ENCODE data around the gene DHPS.
"Not testable (repeated sequence)": the region's sequence is repeated elsewhere in the genome, so short reads cannot be mapped to it uniquely, and the experiment has no call there.

DHPS gene

GRCh38 chr19:12698138-12698537, 16.5 kb upstream of the DHPS start:
- H4K91ac ChIP-seq (ENCODE audit: low read depth, low read length, poor library complexity) = no peak overlapping the region
- H3K9ac ChIP-seq (ENCODE audit: low read depth, low read length, poor library complexity) = no peak overlapping the region
- no peak overlapping the region for H2BK5ac ChIP-seq (ENCODE audit: low read length)
- H4K8ac ChIP-seq (ENCODE audit: low read depth, low read length) = no peak overlapping the region
- H2AFZ ChIP-seq (ENCODE audit: low read length) = no peak overlapping the region
- no peak overlapping the region for H3K18ac ChIP-seq (ENCODE audit: low read length)
- no peak overlapping the region for H3K4me2 ChIP-seq (ENCODE audit: insufficient read depth, low read length, poor library complexity, severe bottlenecking)
- no peak overlapping the region for H3K27ac ChIP-seq (replicated peaks; ENCODE audit: low read length)
- no peak overlapping the region for H3K23ac ChIP-seq (ENCODE audit: low read depth, low read length, poor library complexity)
- no peak overlapping the region for H3K4ac ChIP-seq (ENCODE audit: low read length)
- H2AK5ac ChIP-seq (ENCODE audit: low read depth, low read length) = no peak overlapping the region
- H2BK120ac ChIP-seq (ENCODE audit: low read depth, low read length) = no peak overlapping the region
- WGBS, 2 donors (ENCODE audit: extremely low coverage in 2 of 2, insufficient read length in 2 of 2, insufficient replicate concordance in 1 of 2) = no CpG with 5 or more reads among the region's 6 CpGs
- H3K27me3 ChIP-seq (ENCODE audit: control insufficient read depth in 3 of 3, insufficient read depth in 3 of 3, low read depth in 1 of 3, low read length in 3 of 3) = no peaks in the 10 kb centered on the region
- peaks cover 8% of the 10 kb centered on the region for H3K79me1 ChIP-seq (ENCODE audit: low read depth, low read length)
- H3K9me3 ChIP-seq (replicated peaks in 1 of 2; ENCODE audit: control insufficient read depth in 2 of 2, insufficient read depth in 1 of 2, low read depth in 1 of 2, low read length in 2 of 2) = no peaks in the 10 kb centered on the region
- H3K4me3 ChIP-seq (ENCODE audit: low read length in 2 of 2) = no peak overlapping the region
- no peak overlapping the region for H3K14ac ChIP-seq (ENCODE audit: low read length)
- peaks cover 3 to 5% of the 10 kb centered on the region in 2 donors for H3K4me1 ChIP-seq (ENCODE audit: control insufficient read depth in 2 of 2, insufficient read depth in 1 of 2, low read depth in 1 of 2, low read length in 2 of 2)
- DNase-seq (ENCODE audit: low spot score) = no peak
- H2BK12ac ChIP-seq (ENCODE audit: low read length) = no peak overlapping the region
- no peak overlapping the region for H2BK15ac ChIP-seq (ENCODE audit: low read length)
- peaks cover 36 to 51% of the 10 kb centered on the region in 2 donors for H3K36me3 ChIP-seq (replicated peaks in 1 of 2; ENCODE audit: control insufficient read depth in 2 of 2, insufficient read depth in 2 of 2, low read length in 2 of 2)

- WGBS, 2 donors (ENCODE audit: extremely low coverage in 2 of 2, insufficient read length in 2 of 2, insufficient replicate concordance in 1 of 2) = no CpG with 5 or more reads among the region's 22 CpGs
- H3K27ac ChIP-seq (replicated peaks; ENCODE audit: low read length); H3K79me1 ChIP-seq (ENCODE audit: low read depth, low read length); H3K14ac ChIP-seq (ENCODE audit: low read length); H2BK5ac ChIP-seq (ENCODE audit: low read length); H2BK15ac ChIP-seq (ENCODE audit: low read length); H3K27me3 ChIP-seq (ENCODE audit: control insufficient read depth in 3 of 3, insufficient read depth in 3 of 3, low read depth in 1 of 3, low read length in 3 of 3); H4K91ac ChIP-seq (ENCODE audit: low read depth, low read length, poor library complexity); DNase-seq (ENCODE audit: low spot score); H4K8ac ChIP-seq (ENCODE audit: low read depth, low read length); H3K18ac ChIP-seq (ENCODE audit: low read length); H3K9me3 ChIP-seq (replicated peaks in 1 of 2; ENCODE audit: control insufficient read depth in 2 of 2, insufficient read depth in 1 of 2, low read depth in 1 of 2, low read length in 2 of 2); H3K4ac ChIP-seq (ENCODE audit: low read length); H3K9ac ChIP-seq (ENCODE audit: low read depth, low read length, poor library complexity); H3K4me1 ChIP-seq (ENCODE audit: control insufficient read depth in 2 of 2, insufficient read depth in 1 of 2, low read depth in 1 of 2, low read length in 2 of 2); H3K4me2 ChIP-seq (ENCODE audit: insufficient read depth, low read length, poor library complexity, severe bottlenecking); H2BK120ac ChIP-seq (ENCODE audit: low read depth, low read length); H2AFZ ChIP-seq (ENCODE audit: low read length); H3K23ac ChIP-seq (ENCODE audit: low read depth, low read length, poor library complexity); H2BK12ac ChIP-seq (ENCODE audit: low read length); H2AK5ac ChIP-seq (ENCODE audit: low read depth, low read length): not testable (repeated sequence)
- Histone ChIP-seq H3K4me3 (ENCODE audit: low read length in 2 of 2) (peak overlapping the region in 1 of 2 donors; percentile 99), H3K36me3 (replicated peaks in 1 of 2; ENCODE audit: control insufficient read depth in 2 of 2, insufficient read depth in 2 of 2, low read length in 2 of 2) (peaks cover 33 to 44% of the 10 kb centered on the region in 2 donors)
Measured at GRCh38 chr19:12697425-12697824, 15.7 kb upstream of the DHPS start.

GRCh38 chr19:12696366-12697335, 15.0 kb upstream of the DHPS start, which contains the start of gene FBXW9:
TSS of gene FBXW9 (minus strand) at chr19:12696631. CDS start at chr19:12696581, 50 bp downstream.
- H3K27me3 ChIP-seq (ENCODE audit: control insufficient read depth in 3 of 3, insufficient read depth in 3 of 3, low read depth in 1 of 3, low read length in 3 of 3) = no peaks in the 10 kb centered on the region
- H3K36me3 ChIP-seq (replicated peaks in 1 of 2; ENCODE audit: control insufficient read depth in 2 of 2, insufficient read depth in 2 of 2, low read length in 2 of 2) = peaks cover 27 to 36% of the 10 kb centered on the region in 2 donors
- H3K18ac ChIP-seq (ENCODE audit: low read length) = peak within 1 kb of the TSS; percentile 76
- no peaks in the 10 kb centered on the region for H3K9me3 ChIP-seq (replicated peaks in 1 of 2; ENCODE audit: control insufficient read depth in 2 of 2, insufficient read depth in 1 of 2, low read depth in 1 of 2, low read length in 2 of 2)
- peak within 1 kb of the TSS; percentile 80 to 99 for H3K4me3 ChIP-seq (ENCODE audit: low read length in 2 of 2)
- peak within 1 kb of the TSS; percentile 86 for H3K27ac ChIP-seq (replicated peaks; ENCODE audit: low read length)
- peak; percentile 96 for DNase-seq (ENCODE audit: low spot score)
- no peak within 1 kb of the TSS for H2AK5ac ChIP-seq (ENCODE audit: low read depth, low read length)
- no peak within 1 kb of the TSS for H4K91ac ChIP-seq (ENCODE audit: low read depth, low read length, poor library complexity)
- peak within 1 kb of the TSS; percentile 98 for H3K4me2 ChIP-seq (ENCODE audit: insufficient read depth, low read length, poor library complexity, severe bottlenecking)
- peak within 1 kb of the TSS; percentile 96 for H3K9ac ChIP-seq (ENCODE audit: low read depth, low read length, poor library complexity)
- no peak within 1 kb of the TSS for H2BK12ac ChIP-seq (ENCODE audit: low read length)
- H3K14ac ChIP-seq (ENCODE audit: low read length) = peak within 1 kb of the TSS; percentile 47
- WGBS, 2 donors (ENCODE audit: extremely low coverage in 2 of 2, insufficient read length in 2 of 2, insufficient replicate concordance in 1 of 2) = no CpG with 5 or more reads among the region's 59 CpGs
- peaks cover 3% of the 10 kb centered on the region in 2 donors for H3K4me1 ChIP-seq (ENCODE audit: control insufficient read depth in 2 of 2, insufficient read depth in 1 of 2, low read depth in 1 of 2, low read length in 2 of 2)
- peak within 1 kb of the TSS; percentile 53 for H3K4ac ChIP-seq (ENCODE audit: low read length)
- H2BK5ac ChIP-seq (ENCODE audit: low read length) = peak within 1 kb of the TSS; percentile 96
- peak within 1 kb of the TSS; percentile 83 for H3K23ac ChIP-seq (ENCODE audit: low read depth, low read length, poor library complexity)
- peaks cover 4% of the 10 kb centered on the region for H3K79me1 ChIP-seq (ENCODE audit: low read depth, low read length)
- no peak within 1 kb of the TSS for H2BK15ac ChIP-seq (ENCODE audit: low read length)
- peak within 1 kb of the TSS; percentile 97 for H2AFZ ChIP-seq (ENCODE audit: low read length)
- H2BK120ac ChIP-seq (ENCODE audit: low read depth, low read length) = no peak within 1 kb of the TSS
- H4K8ac ChIP-seq (ENCODE audit: low read depth, low read length) = no peak within 1 kb of the TSS

- Histone ChIP-seq H3K9me3 (replicated peaks in 1 of 2; ENCODE audit: control insufficient read depth in 2 of 2, insufficient read depth in 1 of 2, low read depth in 1 of 2, low read length in 2 of 2) (no peaks in the 10 kb centered on the region), H3K27ac (replicated peaks; ENCODE audit: low read length) (no peak overlapping the region)
- no CpG with 5 or more reads among the region's 36 CpGs for WGBS, 2 donors (ENCODE audit: extremely low coverage in 2 of 2, insufficient read length in 2 of 2, insufficient replicate concordance in 1 of 2)
Measured at GRCh38 chr19:12695997-12696365, 14.3 kb upstream of the DHPS start.

More at GRCh38 chr19:12695997-12696365, 14.3 kb upstream of the DHPS start:
- H2AK5ac ChIP-seq (ENCODE audit: low read depth, low read length) = no peak overlapping the region
- H2BK15ac ChIP-seq (ENCODE audit: low read length) = no peak overlapping the region
- H4K91ac ChIP-seq (ENCODE audit: low read depth, low read length, poor library complexity) = no peak overlapping the region
- peak overlapping the region; percentile 47 for H3K14ac ChIP-seq (ENCODE audit: low read length)
- peaks cover 2% of the 10 kb centered on the region for H3K79me1 ChIP-seq (ENCODE audit: low read depth, low read length)
- H4K8ac ChIP-seq (ENCODE audit: low read depth, low read length) = no peak overlapping the region
- H3K27me3 ChIP-seq (ENCODE audit: control insufficient read depth in 3 of 3, insufficient read depth in 3 of 3, low read depth in 1 of 3, low read length in 3 of 3) = no peaks in the 10 kb centered on the region
- H3K4me1 ChIP-seq (ENCODE audit: control insufficient read depth in 2 of 2, insufficient read depth in 1 of 2, low read depth in 1 of 2, low read length in 2 of 2) = peaks cover 3% of the 10 kb centered on the region in 2 donors
- H3K4me2 ChIP-seq (ENCODE audit: insufficient read depth, low read length, poor library complexity, severe bottlenecking) = peak overlapping the region; percentile 98
- H3K4ac ChIP-seq (ENCODE audit: low read length) = peak overlapping the region; percentile 53
- peak overlapping the region; percentile 96 for H3K9ac ChIP-seq (ENCODE audit: low read depth, low read length, poor library complexity)
- peak overlapping the region; percentile 80 to 99 for H3K4me3 ChIP-seq (ENCODE audit: low read length in 2 of 2)
- no peak overlapping the region for H2BK12ac ChIP-seq (ENCODE audit: low read length)
- H3K18ac ChIP-seq (ENCODE audit: low read length) = peak overlapping the region; percentile 71
- H2BK120ac ChIP-seq (ENCODE audit: low read depth, low read length) = no peak overlapping the region
- H3K36me3 ChIP-seq (replicated peaks in 1 of 2; ENCODE audit: control insufficient read depth in 2 of 2, insufficient read depth in 2 of 2, low read length in 2 of 2) = peaks cover 20 to 29% of the 10 kb centered on the region in 2 donors
- H3K23ac ChIP-seq (ENCODE audit: low read depth, low read length, poor library complexity) = peak overlapping the region; percentile 83
- no peak for DNase-seq (ENCODE audit: low spot score)
- peak overlapping the region; percentile 97 for H2AFZ ChIP-seq (ENCODE audit: low read length)
- peak overlapping the region; percentile 96 for H2BK5ac ChIP-seq (ENCODE audit: low read length)
